ENCODE results near the gene TMEM150B. TPM values are rescaled to one million over a fixed set of nuclear protein-coding genes. Genes with fewer than 3 reads are reported as not detected.

The TMEM150B gene
- total and polyA plus RNA-seq, 2 donors (not counting 3 experiments of a cell fraction or from before 2014, with no cell fraction given), result not detected

- no peak overlapping the region for H3K27ac ChIP-seq (ENCODE audit: insufficient read depth, low read depth, low read length)
- ChIA-PET POLR2A (no interaction called here), CTCF (interaction anchor here (1.2 kb wide), 2 partner anchors 10 to 102 kb away, joined by 3 read pairs; no protein-coding TSS in a partner anchor)
- no TSS peak for BruUV-seq (replicated peaks)
- dilution Hi-C loops (cut with MboI; ENCODE audit: extremely low pct_ligation_motif_present, low sequenced_read_pairs), result no loop called here
- no peaks in the 10 kb centered on the region for H3K9me1 ChIP-seq (replicated peaks; ENCODE audit: control insufficient read depth, extremely low read depth, insufficient read depth, low read length)
- H3K79me2 ChIP-seq (ENCODE audit: control insufficient read depth, insufficient read depth, low read length), result no peaks in the 10 kb centered on the region
- H4K20me1 ChIP-seq (replicated peaks; ENCODE audit: control insufficient read depth, extremely low read depth, insufficient read depth, low read length), result no peaks in the 10 kb centered on the region
- H2AFZ ChIP-seq (ENCODE audit: low read depth, low read length), result no peak overlapping the region
- peaks cover 5 to 13% of the 10 kb centered on the region in 2 experiments for H3K27me3 ChIP-seq (ENCODE audit: control insufficient read depth in 2 of 2, insufficient read depth in 2 of 2, low read length in 2 of 2)
- no peaks in the 10 kb centered on the region for H3K9me3 ChIP-seq (replicated peaks; ENCODE audit: control insufficient read depth, insufficient read depth, low read length)
- H3K9ac ChIP-seq (replicated peaks; ENCODE audit: extremely low read depth, insufficient read depth, low read length), result no peak overlapping the region
- no peak for FAIRE-seq
- H3K4me2 ChIP-seq (ENCODE audit: insufficient read depth, low read length), result no peak overlapping the region
- H3K36me3 ChIP-seq (ENCODE audit: control insufficient read depth in 2 of 2, extremely low read depth in 1 of 2, insufficient read depth in 2 of 2, low read length in 2 of 2), result no peaks in the 10 kb centered on the region
- no peak for DNase-seq (ENCODE audit: low read depth, low spot score)
- TF ChIP-seq GATA2 (IDR thresholded peaks at IDR 0.05; ENCODE audit: insufficient read depth, insufficient read length, low read depth, low read length) (no peak), FOS (IDR thresholded peaks at IDR 0.05; ENCODE audit: borderline replicate concordance, insufficient read depth, low read length) (no peak), EZH2 (IDR thresholded peaks at IDR 0.05; ENCODE audit: borderline replicate concordance, low read depth, low read length, severe bottlenecking) (no peak), MYC (IDR thresholded peaks at IDR 0.05; ENCODE audit: low read depth, low read length) (no peak), JUN (IDR thresholded peaks at IDR 0.05; ENCODE audit: borderline replicate concordance, insufficient read depth, insufficient read length, low read depth) (no peak), POLR2A (IDR thresholded peaks at IDR 0.05; ENCODE audit: low read depth, low read length) (no peak), POLR2AphosphoS5 (IDR thresholded peaks at IDR 0.05; ENCODE audit: insufficient read depth, low read depth, low read length) (no peak)
- TF ChIP-seq, protein P1, sequence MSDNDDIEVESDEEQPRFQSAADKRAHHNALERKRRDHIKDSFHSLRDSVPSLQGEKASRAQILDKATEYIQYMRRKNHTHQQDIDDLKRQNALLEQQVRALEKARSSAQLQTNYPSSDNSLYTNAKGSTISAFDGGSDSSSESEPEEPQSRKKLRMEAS (IDR thresholded peaks at IDR 0.05; ENCODE audit: insufficient read depth, insufficient read length), result no peak
- TF ChIP-seq, protein P2, sequence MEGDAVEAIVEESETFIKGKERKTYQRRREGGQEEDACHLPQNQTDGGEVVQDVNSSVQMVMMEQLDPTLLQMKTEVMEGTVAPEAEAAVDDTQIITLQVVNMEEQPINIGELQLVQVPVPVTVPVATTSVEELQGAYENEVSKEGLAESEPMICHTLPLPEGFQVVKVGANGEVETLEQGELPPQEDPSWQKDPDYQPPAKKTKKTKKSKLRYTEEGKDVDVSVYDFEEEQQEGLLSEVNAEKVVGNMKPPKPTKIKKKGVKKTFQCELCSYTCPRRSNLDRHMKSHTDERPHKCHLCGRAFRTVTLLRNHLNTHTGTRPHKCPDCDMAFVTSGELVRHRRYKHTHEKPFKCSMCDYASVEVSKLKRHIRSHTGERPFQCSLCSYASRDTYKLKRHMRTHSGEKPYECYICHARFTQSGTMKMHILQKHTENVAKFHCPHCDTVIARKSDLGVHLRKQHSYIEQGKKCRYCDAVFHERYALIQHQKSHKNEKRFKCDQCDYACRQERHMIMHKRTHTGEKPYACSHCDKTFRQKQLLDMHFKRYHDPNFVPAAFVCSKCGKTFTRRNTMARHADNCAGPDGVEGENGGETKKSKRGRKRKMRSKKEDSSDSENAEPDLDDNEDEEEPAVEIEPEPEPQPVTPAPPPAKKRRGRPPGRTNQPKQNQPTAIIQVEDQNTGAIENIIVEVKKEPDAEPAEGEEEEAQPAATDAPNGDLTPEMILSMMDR (IDR thresholded peaks at IDR 0.05; ENCODE audit: extremely low read depth in 1 of 2, insufficient read depth in 1 of 2, low read depth in 1 of 2, low read length in 2 of 2), result no peak
- no peak overlapping the region for H3K4me3 ChIP-seq (replicated peaks in 1 of 3; ENCODE audit: insufficient read depth in 1 of 3, low read depth in 1 of 3, low read length in 3 of 3)
- intact Hi-C loops (cut with micrococcal nuclease), result no loop called here
- H3K4me1 ChIP-seq (ENCODE audit: control insufficient read depth, extremely low read depth, insufficient read depth, low read length), result peaks cover 3% of the 10 kb centered on the region
Observed at GRCh38 chr19:55365245-55365644, 40.1 kb upstream of the TMEM150B start.
